ENCODE results near the gene ANKRD12.

GRCh38 chr18:9113468-9114149 lies 23.0 kb upstream of the ANKRD12 start:
- TF ChIP-seq, protein P1, sequence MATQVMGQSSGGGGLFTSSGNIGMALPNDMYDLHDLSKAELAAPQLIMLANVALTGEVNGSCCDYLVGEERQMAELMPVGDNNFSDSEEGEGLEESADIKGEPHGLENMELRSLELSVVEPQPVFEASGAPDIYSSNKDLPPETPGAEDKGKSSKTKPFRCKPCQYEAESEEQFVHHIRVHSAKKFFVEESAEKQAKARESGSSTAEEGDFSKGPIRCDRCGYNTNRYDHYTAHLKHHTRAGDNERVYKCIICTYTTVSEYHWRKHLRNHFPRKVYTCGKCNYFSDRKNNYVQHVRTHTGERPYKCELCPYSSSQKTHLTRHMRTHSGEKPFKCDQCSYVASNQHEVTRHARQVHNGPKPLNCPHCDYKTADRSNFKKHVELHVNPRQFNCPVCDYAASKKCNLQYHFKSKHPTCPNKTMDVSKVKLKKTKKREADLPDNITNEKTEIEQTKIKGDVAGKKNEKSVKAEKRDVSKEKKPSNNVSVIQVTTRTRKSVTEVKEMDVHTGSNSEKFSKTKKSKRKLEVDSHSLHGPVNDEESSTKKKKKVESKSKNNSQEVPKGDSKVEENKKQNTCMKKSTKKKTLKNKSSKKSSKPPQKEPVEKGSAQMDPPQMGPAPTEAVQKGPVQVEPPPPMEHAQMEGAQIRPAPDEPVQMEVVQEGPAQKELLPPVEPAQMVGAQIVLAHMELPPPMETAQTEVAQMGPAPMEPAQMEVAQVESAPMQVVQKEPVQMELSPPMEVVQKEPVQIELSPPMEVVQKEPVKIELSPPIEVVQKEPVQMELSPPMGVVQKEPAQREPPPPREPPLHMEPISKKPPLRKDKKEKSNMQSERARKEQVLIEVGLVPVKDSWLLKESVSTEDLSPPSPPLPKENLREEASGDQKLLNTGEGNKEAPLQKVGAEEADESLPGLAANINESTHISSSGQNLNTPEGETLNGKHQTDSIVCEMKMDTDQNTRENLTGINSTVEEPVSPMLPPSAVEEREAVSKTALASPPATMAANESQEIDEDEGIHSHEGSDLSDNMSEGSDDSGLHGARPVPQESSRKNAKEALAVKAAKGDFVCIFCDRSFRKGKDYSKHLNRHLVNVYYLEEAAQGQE (tag by site-specific recombination; IDR thresholded peaks at IDR 0.05): no peak
- TF ChIP-seq ZNF530 (tag by site-specific recombination; IDR thresholded peaks at IDR 0.05; ENCODE audit: low read depth) (no peak), IKZF3 (tag by site-specific recombination; IDR thresholded peaks at IDR 0.05) (no peak), KLF16 (tag by site-specific recombination; IDR thresholded peaks at IDR 0.05) (no peak), ZNF239 (tag by site-specific recombination; IDR thresholded peaks at IDR 0.05) (no peak), ZNF211 (tag by site-specific recombination; IDR thresholded peaks at IDR 0.05; ENCODE audit: low read depth) (no peak), ZNF121 (tag by site-specific recombination; IDR thresholded peaks at IDR 0.05) (no peak), ZNF335 (tag by site-specific recombination; conservative IDR thresholded peaks at IDR 0.05) (no peak), ZNF274 (IDR thresholded peaks at IDR 0.05; ENCODE audit: low read length) (no peak), ZNF274 (tag by site-specific recombination; IDR thresholded peaks at IDR 0.05; ENCODE audit: borderline replicate concordance) (no peak)
- TF ChIP-seq, protein P2, sequence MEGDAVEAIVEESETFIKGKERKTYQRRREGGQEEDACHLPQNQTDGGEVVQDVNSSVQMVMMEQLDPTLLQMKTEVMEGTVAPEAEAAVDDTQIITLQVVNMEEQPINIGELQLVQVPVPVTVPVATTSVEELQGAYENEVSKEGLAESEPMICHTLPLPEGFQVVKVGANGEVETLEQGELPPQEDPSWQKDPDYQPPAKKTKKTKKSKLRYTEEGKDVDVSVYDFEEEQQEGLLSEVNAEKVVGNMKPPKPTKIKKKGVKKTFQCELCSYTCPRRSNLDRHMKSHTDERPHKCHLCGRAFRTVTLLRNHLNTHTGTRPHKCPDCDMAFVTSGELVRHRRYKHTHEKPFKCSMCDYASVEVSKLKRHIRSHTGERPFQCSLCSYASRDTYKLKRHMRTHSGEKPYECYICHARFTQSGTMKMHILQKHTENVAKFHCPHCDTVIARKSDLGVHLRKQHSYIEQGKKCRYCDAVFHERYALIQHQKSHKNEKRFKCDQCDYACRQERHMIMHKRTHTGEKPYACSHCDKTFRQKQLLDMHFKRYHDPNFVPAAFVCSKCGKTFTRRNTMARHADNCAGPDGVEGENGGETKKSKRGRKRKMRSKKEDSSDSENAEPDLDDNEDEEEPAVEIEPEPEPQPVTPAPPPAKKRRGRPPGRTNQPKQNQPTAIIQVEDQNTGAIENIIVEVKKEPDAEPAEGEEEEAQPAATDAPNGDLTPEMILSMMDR (tag by site-specific recombination; IDR thresholded peaks at IDR 0.05): no peak

Data from HEK293 (cell line).